ENCODE data around the gene COX17.

The COX17 gene

DNA sequence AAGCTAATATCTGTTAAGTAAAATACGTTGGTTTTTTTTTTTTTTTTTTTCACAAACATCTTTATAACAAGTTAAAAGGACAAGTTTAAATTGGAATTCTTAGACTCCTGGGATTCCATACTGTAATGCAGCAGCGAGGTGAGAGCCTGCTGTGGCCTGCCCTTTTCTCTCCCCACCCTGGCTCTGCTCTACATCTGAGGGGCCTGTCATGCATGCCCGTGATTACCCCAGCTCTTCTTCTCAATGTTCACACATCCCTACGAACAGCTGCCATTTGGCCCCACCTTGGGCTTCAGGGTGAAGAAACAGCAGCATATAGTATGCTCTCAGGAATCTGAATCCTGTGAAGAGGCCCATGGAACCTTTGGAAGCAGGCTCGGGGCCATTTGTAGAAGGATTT, 40.3 kb upstream of the COX17 start:
- H3K27ac ChIP-seq (ENCODE audit: low read length), result no peak overlapping the region
- H3K4me3 ChIP-seq (ENCODE audit: low read depth in 1 of 2, low read length in 2 of 2), result no peak overlapping the region
- no peaks in the 10 kb centered on the region for H3K36me3 ChIP-seq (ENCODE audit: insufficient read depth, low read length)
- H3K9ac ChIP-seq (ENCODE audit: low read depth, low read length), result no peak overlapping the region
- H3K4me1 ChIP-seq (ENCODE audit: insufficient read depth, low read length), result no peaks in the 10 kb centered on the region
- no peak overlapping the region for H3K4me2 ChIP-seq (ENCODE audit: insufficient read depth, low read length)
- ATAC-seq (ENCODE audit: insufficient read depth, low read depth) (no peak), DNase-seq (no peak)
- no peak for TF ChIP-seq EZH2 (IDR thresholded peaks at IDR 0.05; ENCODE audit: borderline replicate concordance, low read depth, low read length, severe bottlenecking)
- TF ChIP-seq, protein P1, sequence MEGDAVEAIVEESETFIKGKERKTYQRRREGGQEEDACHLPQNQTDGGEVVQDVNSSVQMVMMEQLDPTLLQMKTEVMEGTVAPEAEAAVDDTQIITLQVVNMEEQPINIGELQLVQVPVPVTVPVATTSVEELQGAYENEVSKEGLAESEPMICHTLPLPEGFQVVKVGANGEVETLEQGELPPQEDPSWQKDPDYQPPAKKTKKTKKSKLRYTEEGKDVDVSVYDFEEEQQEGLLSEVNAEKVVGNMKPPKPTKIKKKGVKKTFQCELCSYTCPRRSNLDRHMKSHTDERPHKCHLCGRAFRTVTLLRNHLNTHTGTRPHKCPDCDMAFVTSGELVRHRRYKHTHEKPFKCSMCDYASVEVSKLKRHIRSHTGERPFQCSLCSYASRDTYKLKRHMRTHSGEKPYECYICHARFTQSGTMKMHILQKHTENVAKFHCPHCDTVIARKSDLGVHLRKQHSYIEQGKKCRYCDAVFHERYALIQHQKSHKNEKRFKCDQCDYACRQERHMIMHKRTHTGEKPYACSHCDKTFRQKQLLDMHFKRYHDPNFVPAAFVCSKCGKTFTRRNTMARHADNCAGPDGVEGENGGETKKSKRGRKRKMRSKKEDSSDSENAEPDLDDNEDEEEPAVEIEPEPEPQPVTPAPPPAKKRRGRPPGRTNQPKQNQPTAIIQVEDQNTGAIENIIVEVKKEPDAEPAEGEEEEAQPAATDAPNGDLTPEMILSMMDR (IDR thresholded peaks at IDR 0.05; ENCODE audit: borderline replicate concordance, extremely low read depth, low read length, poor library complexity, severe bottlenecking), result no peak
- H3K9me3 ChIP-seq (ENCODE audit: insufficient read depth, low read length, severe bottlenecking), result no peaks in the 10 kb centered on the region
- peaks cover 5% of the 10 kb centered on the region for H3K27me3 ChIP-seq (ENCODE audit: insufficient read depth, low read length, poor library complexity)
- no peaks in the 10 kb centered on the region for H4K20me1 ChIP-seq (ENCODE audit: insufficient read depth, low read length)
- H3K79me2 ChIP-seq (ENCODE audit: insufficient read depth, low read length), result no peaks in the 10 kb centered on the region
- H2AFZ ChIP-seq (ENCODE audit: low read depth, low read length), result no peak overlapping the region

DNA sequence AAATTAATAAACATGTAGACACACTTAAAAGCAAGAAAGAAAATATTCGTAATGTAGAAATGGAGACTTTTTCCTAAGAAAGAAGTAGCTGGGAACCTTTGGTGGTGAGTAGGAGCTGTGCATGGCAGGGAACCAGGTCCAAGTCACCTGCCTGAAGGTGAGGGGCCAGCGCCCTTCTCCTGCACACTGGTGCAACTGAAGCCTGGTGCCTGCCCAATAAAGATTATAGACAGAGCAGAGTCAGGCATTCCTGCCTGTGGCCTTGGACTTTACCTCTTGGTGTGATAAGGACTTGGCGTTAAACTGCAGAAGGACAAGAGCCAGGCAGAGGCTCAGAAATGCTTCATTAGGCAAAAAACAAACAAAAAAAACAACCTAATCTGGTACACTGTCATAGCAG, 39.8 kb upstream of the COX17 start:
- no peaks in the 10 kb centered on the region for H3K79me2 ChIP-seq (ENCODE audit: insufficient read depth, low read length)
- H4K20me1 ChIP-seq (ENCODE audit: insufficient read depth, low read length), result no peaks in the 10 kb centered on the region
- H3K27me3 ChIP-seq (ENCODE audit: insufficient read depth, low read length, poor library complexity), result peaks cover 5% of the 10 kb centered on the region
- H3K4me2 ChIP-seq (ENCODE audit: insufficient read depth, low read length), result no peak overlapping the region
- H3K9me3 ChIP-seq (ENCODE audit: insufficient read depth, low read length, severe bottlenecking), result no peaks in the 10 kb centered on the region
- H3K9ac ChIP-seq (ENCODE audit: low read depth, low read length), result no peak overlapping the region
- H3K27ac ChIP-seq (ENCODE audit: low read length), result no peak overlapping the region
- H3K4me1 ChIP-seq (ENCODE audit: insufficient read depth, low read length), result no peaks in the 10 kb centered on the region
- ATAC-seq (ENCODE audit: insufficient read depth, low read depth) (no peak), DNase-seq (no peak)
- H2AFZ ChIP-seq (ENCODE audit: low read depth, low read length), result no peak overlapping the region
- H3K4me3 ChIP-seq (ENCODE audit: low read depth in 1 of 2, low read length in 2 of 2), result no peak overlapping the region
- no peaks in the 10 kb centered on the region for H3K36me3 ChIP-seq (ENCODE audit: insufficient read depth, low read length)
- TF ChIP-seq EZH2 (IDR thresholded peaks at IDR 0.05; ENCODE audit: borderline replicate concordance, low read depth, low read length, severe bottlenecking), result no peak
- TF ChIP-seq, protein P1 (IDR thresholded peaks at IDR 0.05; ENCODE audit: borderline replicate concordance, extremely low read depth, low read length, poor library complexity, severe bottlenecking), result no peak

DNA sequence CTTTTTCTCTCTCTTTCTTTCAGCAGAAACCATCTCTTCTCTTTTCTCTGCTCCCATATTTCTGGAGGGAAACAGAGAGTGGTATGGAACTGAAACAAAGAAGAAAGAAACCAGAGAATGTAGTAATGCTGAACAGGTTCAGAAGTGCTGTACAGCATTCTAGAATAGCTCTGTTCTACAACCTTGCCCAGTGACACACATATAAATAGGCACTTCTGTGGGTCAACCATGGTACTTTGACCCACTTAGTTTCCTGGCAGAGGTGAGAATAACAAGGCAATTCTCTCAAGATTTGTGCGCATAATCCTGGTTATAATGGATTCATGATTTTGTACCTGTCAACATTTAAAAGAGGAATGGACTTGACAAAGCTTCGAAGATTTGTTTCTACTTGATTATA, 37.9 kb upstream of the COX17 start:
- no peak overlapping the region for H3K4me3 ChIP-seq (ENCODE audit: low read depth in 1 of 2, low read length in 2 of 2)
- H3K9ac ChIP-seq (ENCODE audit: low read depth, low read length), result no peak overlapping the region
- no peaks in the 10 kb centered on the region for H3K36me3 ChIP-seq (ENCODE audit: insufficient read depth, low read length)
- no peaks in the 10 kb centered on the region for H4K20me1 ChIP-seq (ENCODE audit: insufficient read depth, low read length)
- H2AFZ ChIP-seq (ENCODE audit: low read depth, low read length), result no peak overlapping the region
- TF ChIP-seq, protein P1 (IDR thresholded peaks at IDR 0.05; ENCODE audit: borderline replicate concordance, extremely low read depth, low read length, poor library complexity, severe bottlenecking), result no peak
- TF ChIP-seq EZH2 (IDR thresholded peaks at IDR 0.05; ENCODE audit: borderline replicate concordance, low read depth, low read length, severe bottlenecking), result no peak
- DNase-seq (no peak), ATAC-seq (ENCODE audit: insufficient read depth, low read depth) (no peak)
- no peaks in the 10 kb centered on the region for H3K9me3 ChIP-seq (ENCODE audit: insufficient read depth, low read length, severe bottlenecking)
- H3K27me3 ChIP-seq (ENCODE audit: insufficient read depth, low read length, poor library complexity), result peaks cover 8% of the 10 kb centered on the region
- H3K79me2 ChIP-seq (ENCODE audit: insufficient read depth, low read length), result no peaks in the 10 kb centered on the region
- no peak overlapping the region for H3K27ac ChIP-seq (ENCODE audit: low read length)
- no peak overlapping the region for H3K4me2 ChIP-seq (ENCODE audit: insufficient read depth, low read length)
- H3K4me1 ChIP-seq (ENCODE audit: insufficient read depth, low read length), result no peaks in the 10 kb centered on the region
